WERI-Rb-1 (cell line): ENCODE data around the gene ZSCAN5A.
"Not testable (repeated sequence)": the region's sequence is repeated elsewhere in the genome, so short reads cannot be mapped to it uniquely, and the experiment has no call there.

Source experiments
- DNase-seq: peaks from one replicate; pipeline ENCODE4 v3.0.0-alpha.2; 2020
- H3K27ac ChIP-seq: fragments of 250-450 bp; sonication (Bioruptor Pico); 2 replicates; pipeline ENCODE4 v1.5.1; 2020; ENCODE audit warnings: mild to moderate bottlenecking, moderate library complexity
- H3K27me3 ChIP-seq: fragments of 250-450 bp; sonication (Bioruptor Pico); 2 replicates; pipeline ENCODE4 v1.5.1; 2021; ENCODE audit warnings: mild to moderate bottlenecking, low read depth, moderate library complexity; ENCODE audit not compliant: insufficient read depth, severe bottlenecking
- H3K36me3 ChIP-seq: fragments of 250-450 bp; sonication (Bioruptor Pico); 2 replicates; pipeline ENCODE4 v1.5.1; 2020; ENCODE audit warnings: mild to moderate bottlenecking, moderate library complexity
- H3K4me3 ChIP-seq: 2 replicates; pipeline ENCODE4 v1.5.1; 2011; ENCODE audit warnings: low read depth, mild to moderate bottlenecking, control low read depth, low read length
- H3K9me3 ChIP-seq: fragments of 250-450 bp; sonication (Bioruptor Pico); 2 replicates; pipeline ENCODE4 v1.5.1; 2021; ENCODE audit warnings: mild to moderate bottlenecking, moderate library complexity; ENCODE audit not compliant: severe bottlenecking
- TF ChIP-seq, protein P1 (sequence below): IDR thresholded peaks from 2 replicates; pipeline ENCODE4 v1.5.1; 2011; ENCODE audit warnings: low read depth, mild to moderate bottlenecking, control low read depth, inconsistent platforms, low read length

ZSCAN5A gene

DNA sequence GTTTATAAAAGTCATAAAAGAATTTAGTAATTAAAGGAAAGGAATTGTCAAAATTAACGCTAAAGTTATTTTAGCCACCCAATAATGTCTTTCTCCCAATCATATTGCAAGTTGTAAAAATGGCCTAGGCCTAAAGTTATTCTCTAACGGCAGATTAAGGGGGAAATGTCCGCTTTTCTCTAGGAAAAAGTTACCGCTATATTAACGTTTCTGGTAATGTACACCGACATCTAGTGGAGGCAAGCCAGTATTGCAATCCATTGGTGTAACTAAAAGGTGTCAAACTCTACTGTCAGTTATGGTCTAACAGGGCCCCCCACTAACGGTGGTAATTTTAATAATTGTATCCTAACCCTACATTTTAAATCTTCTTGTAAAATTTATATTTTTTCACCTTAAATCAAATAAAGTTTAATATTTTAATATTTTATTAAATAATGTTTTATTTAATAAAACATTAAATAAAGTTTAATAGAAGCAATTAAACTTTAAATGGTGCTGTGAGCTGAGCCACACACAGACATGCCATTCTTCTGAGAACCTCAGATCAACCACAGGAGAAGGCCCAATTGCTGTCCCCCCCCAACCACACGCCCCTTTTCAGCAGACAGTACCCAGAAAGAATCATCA is 35.9 kb upstream of the ZSCAN5A start:
- H3K27ac ChIP-seq, result no peak overlapping the region
- DNase-seq, result peak; percentile 46
- no peaks in the 10 kb centered on the region for H3K9me3 ChIP-seq
- H3K36me3 ChIP-seq, result no peaks in the 10 kb centered on the region
- no peaks in the 10 kb centered on the region for H3K27me3 ChIP-seq
- no peak overlapping the region for H3K4me3 ChIP-seq
- TF ChIP-seq, protein P1, sequence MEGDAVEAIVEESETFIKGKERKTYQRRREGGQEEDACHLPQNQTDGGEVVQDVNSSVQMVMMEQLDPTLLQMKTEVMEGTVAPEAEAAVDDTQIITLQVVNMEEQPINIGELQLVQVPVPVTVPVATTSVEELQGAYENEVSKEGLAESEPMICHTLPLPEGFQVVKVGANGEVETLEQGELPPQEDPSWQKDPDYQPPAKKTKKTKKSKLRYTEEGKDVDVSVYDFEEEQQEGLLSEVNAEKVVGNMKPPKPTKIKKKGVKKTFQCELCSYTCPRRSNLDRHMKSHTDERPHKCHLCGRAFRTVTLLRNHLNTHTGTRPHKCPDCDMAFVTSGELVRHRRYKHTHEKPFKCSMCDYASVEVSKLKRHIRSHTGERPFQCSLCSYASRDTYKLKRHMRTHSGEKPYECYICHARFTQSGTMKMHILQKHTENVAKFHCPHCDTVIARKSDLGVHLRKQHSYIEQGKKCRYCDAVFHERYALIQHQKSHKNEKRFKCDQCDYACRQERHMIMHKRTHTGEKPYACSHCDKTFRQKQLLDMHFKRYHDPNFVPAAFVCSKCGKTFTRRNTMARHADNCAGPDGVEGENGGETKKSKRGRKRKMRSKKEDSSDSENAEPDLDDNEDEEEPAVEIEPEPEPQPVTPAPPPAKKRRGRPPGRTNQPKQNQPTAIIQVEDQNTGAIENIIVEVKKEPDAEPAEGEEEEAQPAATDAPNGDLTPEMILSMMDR, result peak; percentile 61

DNA sequence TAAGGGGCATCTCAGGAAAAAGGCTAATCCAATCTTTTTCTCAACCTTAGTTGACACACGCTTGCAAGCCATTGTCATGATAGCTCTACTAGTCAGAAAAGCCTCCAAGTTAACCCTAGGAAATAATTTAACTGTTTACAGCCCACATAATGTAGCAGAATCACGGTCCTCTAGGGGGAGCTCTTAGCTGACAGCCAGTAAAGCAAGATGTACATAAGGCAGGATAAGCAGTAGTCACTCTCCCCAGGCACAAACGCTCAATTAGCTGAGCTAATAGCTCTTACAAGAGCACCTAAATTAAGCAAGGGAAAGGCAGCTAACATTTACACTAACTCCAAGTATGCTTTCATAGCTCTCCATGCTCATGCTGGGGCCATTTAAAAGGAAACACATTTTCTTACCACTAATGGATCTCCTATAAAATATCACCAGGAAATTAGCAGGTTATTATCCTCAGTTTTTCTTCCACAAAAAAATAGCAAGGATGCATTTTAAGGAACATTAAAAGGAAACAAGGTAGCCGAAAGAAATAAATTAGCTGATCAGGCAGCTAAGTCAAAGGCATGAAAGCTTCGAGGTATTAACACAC is 33.7 kb upstream of the ZSCAN5A start:
- H3K36me3 ChIP-seq, result no peaks in the 10 kb centered on the region
- H3K27ac ChIP-seq, result no peak overlapping the region
- TF ChIP-seq, protein P1, result peak; percentile 42
- H3K27me3 ChIP-seq, result no peaks in the 10 kb centered on the region
- H3K4me3 ChIP-seq, result no peak overlapping the region
- DNase-seq, result peak; percentile 41
- H3K9me3 ChIP-seq, result no peaks in the 10 kb centered on the region

DNA sequence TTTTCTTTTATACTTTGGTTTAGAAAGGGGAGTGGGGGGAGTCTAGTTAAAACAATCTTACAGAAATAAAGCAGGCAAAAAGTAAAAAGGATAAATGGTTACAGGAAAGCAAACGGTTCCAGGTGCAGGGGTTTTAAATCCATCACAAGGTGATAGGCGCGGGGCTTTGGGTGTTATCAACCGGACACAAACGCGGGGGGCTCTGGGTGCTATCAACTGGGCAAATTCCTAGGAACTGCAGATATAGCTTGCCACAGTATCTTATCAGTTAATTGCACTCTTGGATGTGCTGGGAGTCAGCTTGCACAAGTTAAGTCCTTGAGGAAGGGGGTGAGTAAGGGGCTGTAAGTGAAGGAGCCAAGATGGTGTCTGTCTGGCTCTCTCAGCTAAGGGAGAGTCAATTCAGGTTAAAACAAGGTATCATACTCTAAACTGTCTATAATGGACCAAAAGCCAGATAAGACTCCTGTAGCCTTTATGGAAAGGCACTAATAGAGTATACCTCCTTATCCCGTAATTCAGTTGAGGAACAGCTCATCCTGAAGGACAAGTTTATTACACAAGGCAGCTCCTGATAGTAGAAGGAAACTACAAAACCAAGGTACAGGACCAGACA is 32.6 kb upstream of the ZSCAN5A start:
- DNase-seq, result no peak
- TF ChIP-seq, protein P1, result no peak
- Histone ChIP-seq H3K27ac (no peak overlapping the region), H3K36me3 (no peaks in the 10 kb centered on the region), H3K27me3 (no peaks in the 10 kb centered on the region), H3K9me3 (peaks cover 6% of the 10 kb centered on the region), H3K4me3 (no peak overlapping the region)

DNA sequence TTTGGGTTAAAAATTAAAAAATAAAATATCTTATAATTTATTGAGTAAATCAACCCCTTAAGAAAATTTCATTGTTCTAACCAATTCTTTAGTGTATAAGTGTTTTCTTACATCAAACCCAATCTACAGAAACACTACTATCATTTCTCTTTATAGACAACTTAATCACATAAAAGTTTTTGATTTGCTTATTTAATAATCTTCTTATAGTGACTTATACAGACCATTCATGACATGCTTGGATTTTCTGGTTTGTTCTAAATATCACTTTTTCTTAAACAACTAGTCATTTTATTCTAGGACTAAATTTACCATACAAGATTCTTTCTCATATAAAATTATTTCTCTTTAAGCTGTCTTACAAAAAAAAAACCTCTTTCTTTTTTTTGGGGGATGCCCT is 27.3 kb upstream of the ZSCAN5A start:
- DNase-seq, result no peak
- H3K27ac ChIP-seq, result no peak overlapping the region
- TF ChIP-seq, protein P1, result no peak
- no peaks in the 10 kb centered on the region for H3K27me3 ChIP-seq
- H3K4me3 ChIP-seq, result no peak overlapping the region
- H3K36me3 ChIP-seq, result no peaks in the 10 kb centered on the region
- H3K9me3 ChIP-seq, result peaks cover 16% of the 10 kb centered on the region

DNA sequence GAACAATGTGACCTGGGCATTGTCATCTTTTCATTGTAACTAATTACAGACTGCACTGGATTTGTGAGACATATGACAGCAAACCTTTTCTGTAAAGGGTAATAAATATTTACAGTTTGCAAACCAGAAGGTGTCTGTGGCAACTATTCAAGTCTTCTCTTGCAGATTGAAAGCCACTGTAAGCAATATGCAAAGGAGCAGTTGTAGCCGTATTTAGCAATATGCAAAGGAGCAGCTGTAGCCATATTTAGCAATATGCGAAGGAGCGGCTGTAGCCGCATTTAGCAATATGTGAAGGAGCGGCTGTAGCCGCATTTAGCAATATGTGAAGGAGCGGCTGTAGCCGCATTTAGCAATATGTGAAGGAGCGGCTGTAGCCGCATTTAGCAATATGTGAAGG is 24.4 kb upstream of the ZSCAN5A start:
- DNase-seq, H3K36me3 ChIP-seq, H3K27ac ChIP-seq, H3K27me3 ChIP-seq, H3K4me3 ChIP-seq: not testable (repeated sequence)
- H3K9me3 ChIP-seq, result peaks cover 17% of the 10 kb centered on the region

DNA sequence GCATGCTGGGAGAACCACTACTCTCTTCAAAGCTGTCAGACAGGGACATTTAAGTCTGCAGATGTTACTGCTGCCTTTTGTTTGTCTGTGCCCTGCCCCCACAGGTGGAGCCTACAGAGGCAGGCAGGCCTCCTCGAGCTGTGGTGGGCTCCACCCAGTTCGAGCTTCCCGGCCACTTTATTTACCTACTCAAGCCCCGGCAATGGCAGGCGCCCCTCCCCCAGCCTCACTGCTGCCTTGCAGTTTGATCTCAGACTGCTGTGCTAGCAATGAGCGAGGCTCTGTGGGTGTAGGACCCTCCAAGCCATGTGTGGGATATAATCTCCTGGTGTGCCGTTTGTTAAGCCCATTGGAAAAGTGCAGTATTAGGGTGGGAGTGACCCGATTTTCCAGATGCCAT is 22.4 kb upstream of the ZSCAN5A start:
- peaks cover 11% of the 10 kb centered on the region for H3K9me3 ChIP-seq
- H3K27me3 ChIP-seq, H3K36me3 ChIP-seq, DNase-seq, H3K4me3 ChIP-seq, H3K27ac ChIP-seq: not testable (repeated sequence)

DNA sequence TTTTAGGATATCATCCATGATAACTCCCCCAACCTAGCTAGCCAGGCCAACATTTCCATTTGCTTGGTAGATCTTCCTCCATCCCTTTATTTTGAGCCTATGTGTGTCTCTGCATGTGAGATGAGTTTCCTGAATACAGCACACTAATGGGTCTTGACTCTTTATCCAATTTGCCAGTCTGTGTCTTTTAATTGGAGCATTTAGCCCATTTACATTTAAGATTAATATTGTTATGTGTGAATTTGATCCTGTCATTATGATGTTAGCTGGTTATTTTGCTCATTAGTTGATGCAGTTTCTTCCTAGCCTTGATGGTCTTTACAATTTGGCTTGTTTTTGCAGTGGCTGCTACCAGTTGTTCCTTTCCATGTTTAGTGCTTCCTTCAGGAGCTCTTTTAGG is 20.7 kb upstream of the ZSCAN5A start:
- H3K9me3 ChIP-seq, H3K36me3 ChIP-seq, H3K27me3 ChIP-seq, DNase-seq, H3K27ac ChIP-seq, H3K4me3 ChIP-seq: not testable (repeated sequence)
